Esophagus muscularis mucosa (tissue), 4 donors: ENCODE data around the gene ACER1. TPM values are rescaled to one million over a fixed set of nuclear protein-coding genes. Genes with fewer than 3 reads are reported as not detected.

Source experiments
- DNase-seq: peaks from one replicate; pipeline ENCODE4 v3.0.0-alpha.2; 2017; ENCODE audit errors: extremely low spot score
- H3K27ac ChIP-seq, 4 donors: fragments of 200-600 bp; sonication (generic); replicated peaks in 1 of 4; 1 replicate in 3 of 4; 2 replicates in 1 of 4; pipeline ENCODE4 v1.5.1; 2016 to 2019; ENCODE audit warnings: mild to moderate bottlenecking in 1 of 4
- H3K27me3 ChIP-seq, 4 donors: fragments of 200-600 bp; sonication (generic); one replicate each; pipeline versions ENCODE4 v1.5.1 to v1.6.0; 2016 to 2019
- H3K36me3 ChIP-seq, 4 donors: fragments of 200-600 bp; sonication (generic); one replicate each; pipeline ENCODE4 v1.5.1; 2016 to 2019
- H3K4me1 ChIP-seq, 4 donors: fragments of 200-600 bp; sonication (generic); one replicate each; pipeline ENCODE4 v1.5.1; 2016 to 2019
- H3K4me3 ChIP-seq, 4 donors: fragments of 200-600 bp; sonication (generic); 1 replicate in 2 of 4; 2 replicates in 2 of 4; pipeline ENCODE4 v1.5.1; 2016 to 2019; ENCODE audit warnings: mild to moderate bottlenecking in 4 of 4, moderate library complexity in 1 of 4
- H3K9me3 ChIP-seq, 4 donors: fragments of 200-600 bp; sonication (generic); 1 replicate in 3 of 4; 2 replicates in 1 of 4; pipeline ENCODE4 v1.5.1; 2016 to 2019
- EP300 ChIP-seq: sonication (generic); formaldehyde crosslinking; IDR thresholded peaks from one replicate; pipeline ENCODE4 v1.6.1; 2017; ENCODE audit warnings: antibody characterized with exemption
- POLR2A ChIP-seq: fragments of 450-650 bp; IDR thresholded peaks from one replicate; pipeline ENCODE4 v1.6.1; 2017; ENCODE audit warnings: antibody characterized with exemption, moderate library complexity, mild to moderate bottlenecking, low read depth
- POLR2AphosphoS5 ChIP-seq, 2 donors: sonication (generic); formaldehyde crosslinking; IDR thresholded peaks; one replicate each; pipeline ENCODE4 v1.6.1; 2017; ENCODE audit warnings: antibody characterized with exemption in 2 of 2
- WGBS: methylation state at CpG from one replicate; pipeline ENCODE4 v1.1.5; 2018; 5-methylcytosine and 5-hydroxymethylcytosine counted together
- intact Hi-C: fragments of 100-400 bp; cut with DNase I; formaldehyde crosslinking; loops from one replicate; pipeline ENCODE4 v1.15.1; 2023
- total RNA-seq, 4 donors: library from RNA; depleted of rRNA; stranded (reverse); fragments of >200 nt; gene quantifications; one replicate each; pipeline versions ENCODE4 v1.1.0 to v1.2.1, GENCODE V29; 2016
- TF ChIP-seq, protein P1 (sequence below), 3 experiments: fragments of 200-600 bp in 2 of 3; fragments of 450-650 bp in 1 of 3; sonication (generic) in 2 of 3; IDR thresholded peaks; one replicate each; pipeline ENCODE4 v1.5.1; 2017 to 2019; ENCODE audit warnings: antibody characterized with exemption in 3 of 3, mild to moderate bottlenecking in 2 of 3, moderate library complexity in 1 of 3

ACER1 gene, protein sequence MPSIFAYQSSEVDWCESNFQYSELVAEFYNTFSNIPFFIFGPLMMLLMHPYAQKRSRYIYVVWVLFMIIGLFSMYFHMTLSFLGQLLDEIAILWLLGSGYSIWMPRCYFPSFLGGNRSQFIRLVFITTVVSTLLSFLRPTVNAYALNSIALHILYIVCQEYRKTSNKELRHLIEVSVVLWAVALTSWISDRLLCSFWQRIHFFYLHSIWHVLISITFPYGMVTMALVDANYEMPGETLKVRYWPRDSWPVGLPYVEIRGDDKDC
- not detected for total RNA-seq

DNA sequence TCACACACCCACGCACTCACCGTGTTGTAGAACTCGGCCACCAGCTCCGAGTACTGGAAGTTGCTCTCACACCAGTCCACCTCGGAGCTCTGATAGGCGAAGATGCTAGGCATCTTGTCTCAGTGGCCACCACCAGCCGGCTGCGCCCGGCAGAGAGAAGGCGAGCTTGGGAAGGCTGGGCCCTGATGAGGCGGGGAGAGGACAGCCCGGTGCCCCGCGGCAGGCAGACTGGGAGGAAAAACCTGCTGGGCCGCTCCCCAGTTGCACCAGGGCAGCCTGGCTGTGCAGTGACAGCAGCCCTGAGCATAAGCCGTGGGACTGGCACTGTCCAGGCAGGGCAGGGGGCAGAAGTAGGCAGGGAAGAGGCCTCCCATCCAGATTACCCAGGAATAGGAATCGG, at the start of gene ACER1:
Gene ACER1 (minus strand): TSS at position 174 of the 400 bp plus-strand sequence. CDS start 61 bp downstream, at position 113.
- Histone ChIP-seq H3K27ac (no peak within 1 kb of the TSS), H3K9me3 (no peaks in the 10 kb centered on the region), H3K4me3 (no peak within 1 kb of the TSS), H3K36me3 (no peaks in the 10 kb centered on the region), H3K27me3 (peaks cover 0 to 5% (median 0%) of the 10 kb centered on the region in 4 donors), H3K4me1 (no peaks in the 10 kb centered on the region)
- no peak for DNase-seq
- 85% methylated on average over 16 of the region's 17 CpGs for WGBS
- intact Hi-C loops, result no loop called here
- TF ChIP-seq POLR2AphosphoS5 (IDR thresholded peaks at IDR 0.05) (no peak), EP300 (no peak)

DNA sequence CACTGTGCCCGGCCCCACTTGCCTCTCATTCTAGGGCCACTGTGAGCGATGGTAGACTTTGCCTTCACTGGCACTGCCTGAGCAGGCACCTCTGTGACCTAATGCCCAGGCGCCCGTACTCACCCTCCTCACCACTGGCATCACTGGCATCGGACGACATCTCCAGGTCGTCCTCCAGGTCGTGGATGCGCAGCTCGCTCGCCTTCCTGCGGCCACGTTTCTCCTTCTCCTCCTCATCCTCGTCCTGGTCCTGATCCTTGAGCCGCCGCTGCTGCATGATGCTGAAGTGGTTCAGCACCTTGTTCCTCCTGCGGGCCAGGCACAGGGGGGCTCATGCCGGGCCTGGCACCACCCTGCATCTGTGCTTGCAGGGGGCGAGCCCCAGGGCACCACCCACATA, 49.8 kb upstream of the ACER1 start:
- no peaks in the 10 kb centered on the region for H3K27me3 ChIP-seq
- 92% methylated on average over 19 of the region's 19 CpGs for WGBS
- H3K4me3 ChIP-seq, result no peak overlapping the region
- H3K27ac ChIP-seq, result no peak overlapping the region
- H3K4me1 ChIP-seq, result peaks cover 0 to 7% (median 6%) of the 10 kb centered on the region in 4 donors
- no peak for DNase-seq
- TF ChIP-seq EP300 (no peak), POLR2AphosphoS5 (IDR thresholded peaks at IDR 0.05) (no peak), POLR2A (no peak)
- TF ChIP-seq, protein P1, sequence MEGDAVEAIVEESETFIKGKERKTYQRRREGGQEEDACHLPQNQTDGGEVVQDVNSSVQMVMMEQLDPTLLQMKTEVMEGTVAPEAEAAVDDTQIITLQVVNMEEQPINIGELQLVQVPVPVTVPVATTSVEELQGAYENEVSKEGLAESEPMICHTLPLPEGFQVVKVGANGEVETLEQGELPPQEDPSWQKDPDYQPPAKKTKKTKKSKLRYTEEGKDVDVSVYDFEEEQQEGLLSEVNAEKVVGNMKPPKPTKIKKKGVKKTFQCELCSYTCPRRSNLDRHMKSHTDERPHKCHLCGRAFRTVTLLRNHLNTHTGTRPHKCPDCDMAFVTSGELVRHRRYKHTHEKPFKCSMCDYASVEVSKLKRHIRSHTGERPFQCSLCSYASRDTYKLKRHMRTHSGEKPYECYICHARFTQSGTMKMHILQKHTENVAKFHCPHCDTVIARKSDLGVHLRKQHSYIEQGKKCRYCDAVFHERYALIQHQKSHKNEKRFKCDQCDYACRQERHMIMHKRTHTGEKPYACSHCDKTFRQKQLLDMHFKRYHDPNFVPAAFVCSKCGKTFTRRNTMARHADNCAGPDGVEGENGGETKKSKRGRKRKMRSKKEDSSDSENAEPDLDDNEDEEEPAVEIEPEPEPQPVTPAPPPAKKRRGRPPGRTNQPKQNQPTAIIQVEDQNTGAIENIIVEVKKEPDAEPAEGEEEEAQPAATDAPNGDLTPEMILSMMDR (IDR thresholded peaks at IDR 0.05), result no peak
- no peaks in the 10 kb centered on the region for H3K9me3 ChIP-seq
- H3K36me3 ChIP-seq, result peaks cover 73 to 99% (median 94%) of the 10 kb centered on the region in 4 donors
- intact Hi-C loops, result no loop called here

DNA sequence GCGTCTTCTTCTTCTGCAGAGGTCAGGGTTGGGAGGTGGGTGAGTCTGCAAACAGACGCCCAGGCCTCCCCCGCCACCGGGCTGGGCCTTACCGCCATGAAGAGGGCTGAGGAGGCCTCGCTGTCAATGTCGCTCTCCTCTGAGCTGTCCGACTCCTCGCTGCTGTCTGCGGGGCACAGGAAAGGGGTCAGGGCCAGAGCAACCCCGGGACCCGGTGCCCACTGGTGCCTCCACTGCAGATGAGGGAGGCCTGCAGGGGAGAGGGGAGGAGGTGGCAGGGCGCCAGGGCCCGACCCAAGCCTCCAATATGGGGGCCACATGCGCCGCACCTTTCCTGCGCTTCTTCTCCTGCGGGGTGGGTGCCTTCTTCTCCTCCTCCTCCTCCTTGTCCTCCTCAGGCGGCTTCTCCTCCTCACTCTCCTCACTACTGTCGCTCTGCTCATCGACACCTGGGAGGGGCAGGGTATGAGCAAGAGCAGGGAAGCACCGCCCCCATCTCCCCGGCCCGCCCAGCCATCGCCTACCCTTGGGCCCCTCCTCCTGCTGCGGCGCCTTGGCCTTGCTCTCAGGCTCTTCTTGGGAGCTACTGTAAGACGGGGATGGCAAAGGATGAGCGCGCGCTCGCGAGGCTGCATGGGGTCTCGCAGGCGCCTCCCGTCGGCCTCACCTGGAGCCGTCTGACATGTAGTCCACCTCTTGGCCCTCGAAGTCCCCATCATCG, 47.8 kb upstream of the ACER1 start:
- no peak for DNase-seq
- peaks cover 61 to 79% (median 74%) of the 10 kb centered on the region in 4 donors for H3K36me3 ChIP-seq
- intact Hi-C loops, result no loop called here
- H3K27ac ChIP-seq, result no peak overlapping the region
- no peaks in the 10 kb centered on the region for H3K27me3 ChIP-seq
- H3K4me1 ChIP-seq, result peaks cover 0 to 27% (median 26%) of the 10 kb centered on the region in 4 donors
- H3K4me3 ChIP-seq, result no peak overlapping the region
- 96% methylated on average over 35 of the region's 40 CpGs for WGBS
- H3K9me3 ChIP-seq, result no peaks in the 10 kb centered on the region
- TF ChIP-seq POLR2AphosphoS5 (IDR thresholded peaks at IDR 0.05) (no peak), EP300 (no peak), POLR2A (no peak)
- TF ChIP-seq, protein P1 (IDR thresholded peaks at IDR 0.05), result no peak

DNA sequence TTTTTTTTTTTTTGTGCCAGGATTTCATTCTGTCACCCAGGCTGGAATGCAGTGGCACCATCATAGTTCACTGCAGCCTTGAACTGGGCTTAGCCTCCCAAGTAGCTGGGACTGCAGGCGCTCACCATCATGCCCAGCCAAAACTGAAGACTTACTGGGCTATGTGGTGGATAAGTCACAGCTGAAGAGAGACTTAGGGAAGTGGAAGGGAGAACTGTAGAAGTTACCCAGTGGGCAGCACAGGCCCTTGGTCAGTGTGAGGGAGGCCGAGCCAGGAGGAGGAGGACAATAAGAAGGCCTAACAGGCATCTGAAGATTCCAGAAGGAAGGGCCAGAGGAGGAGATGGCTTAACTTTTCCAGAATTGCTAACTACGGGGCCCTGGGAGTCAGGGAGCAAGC, 46.3 kb upstream of the ACER1 start:
- Histone ChIP-seq H3K4me1 (peaks cover 0 to 42% (median 36%) of the 10 kb centered on the region in 4 donors), H3K27ac (no peak overlapping the region), H3K27me3 (no peaks in the 10 kb centered on the region), H3K4me3 (no peak overlapping the region), H3K9me3 (no peaks in the 10 kb centered on the region), H3K36me3 (peaks cover 58 to 74% (median 73%) of the 10 kb centered on the region in 4 donors)
- 78% methylated on average over 3 of the region's 3 CpGs for WGBS
- TF ChIP-seq POLR2AphosphoS5 (IDR thresholded peaks at IDR 0.05), result no peak
- no peak for TF ChIP-seq POLR2A
- no peak for TF ChIP-seq EP300
- TF ChIP-seq, protein P1 (IDR thresholded peaks at IDR 0.05), result no peak
- no peak for DNase-seq
- intact Hi-C loops, result no loop called here

DNA sequence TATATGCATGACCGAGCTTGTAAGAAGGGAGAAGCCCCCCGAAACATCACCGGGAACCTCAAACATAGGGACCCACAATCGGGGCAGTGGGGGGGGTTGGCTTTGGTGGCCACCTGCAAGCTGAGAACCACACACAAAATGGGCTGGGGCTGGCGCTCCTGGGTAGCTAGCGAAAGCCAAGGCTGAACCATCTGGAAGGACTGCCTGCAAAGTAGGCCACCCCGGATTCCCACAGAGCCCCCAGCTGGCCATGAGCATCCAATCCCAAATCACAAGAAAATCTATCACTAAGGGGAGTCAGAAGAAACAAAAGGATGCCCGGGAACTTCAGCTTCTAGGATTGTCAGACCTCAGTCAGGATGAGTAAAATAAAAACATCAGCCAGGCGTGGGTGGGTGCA, 45.1 kb upstream of the ACER1 start:
- DNase-seq, result no peak
- peaks cover 45 to 66% (median 65%) of the 10 kb centered on the region in 4 donors for H3K36me3 ChIP-seq

More for the DNA sequence above, 45.1 kb upstream of the ACER1 start:
- Histone ChIP-seq H3K9me3 (no peaks in the 10 kb centered on the region), H3K4me1 (peaks cover 8 to 54% (median 48%) of the 10 kb centered on the region in 4 donors), H3K27ac (peak overlapping the region; percentile 56 to 80 (median 70)), H3K27me3 (no peaks in the 10 kb centered on the region), H3K4me3 (no peak overlapping the region)
- intact Hi-C loops, result no loop called here
- TF ChIP-seq, protein P1 (IDR thresholded peaks at IDR 0.05), result no peak
- no peak for TF ChIP-seq EP300
- TF ChIP-seq POLR2A, result no peak
- TF ChIP-seq POLR2AphosphoS5 (IDR thresholded peaks at IDR 0.05), result no peak
- 74% methylated on average over 9 of the region's 9 CpGs for whole genome bisulfite sequencing
